SK-N-SH (cell line): ENCODE data around the gene SF3A2. TPM values are rescaled to one million over a fixed set of nuclear protein-coding genes. Genes with fewer than 3 reads are reported as not detected.

Source experiments
- CTCF ChIA-PET: fragments of 300-600, 350-600 bp; formaldehyde crosslinking; extraction: SDS; loops from one replicate; lab custom pipeline; 2021; lab: Yijun Ruan, JAX
- POLR2A ChIA-PET: fragments of 350-600 bp; sonication (Branson Sonifier 250); formaldehyde crosslinking; extraction: SDS; loops from one replicate; lab custom pipeline; 2020; ENCODE audit warnings: antibody characterized with exemption, inconsistent platforms; lab: Yijun Ruan, JAX
- DNase-seq: peaks from one replicate; pipeline ENCODE4 v3.0.0; 2012
- H2AFZ ChIP-seq: fragments of 200-600 bp; sonication (generic); 2 replicates; pipeline ENCODE4 v1.8.1; 2016; ENCODE audit warnings: antibody characterized with exemption, mild to moderate bottlenecking, low read depth
- H3F3A ChIP-seq: fragments of 200-600 bp; sonication (generic); replicated peaks from 2 replicates; pipeline ENCODE3; 2016; ENCODE audit warnings: antibody characterized with exemption, mild to moderate bottlenecking; ENCODE audit not compliant: insufficient read depth
- H3K27ac ChIP-seq, 2 experiments: fragments of 200-500 bp in 1 of 2; fragments of 200-600 bp in 1 of 2; sonication (Bioruptor generic) in 1 of 2; sonication (generic), shearing (Covaris generic) in 1 of 2; 2 replicates each; pipeline versions ENCODE4 v1.5.1 to v1.6.1; 2014 to 2016; ENCODE audit warnings: low read depth in 2 of 2, inconsistent platforms in 1 of 2, low read length in 1 of 2, mild to moderate bottlenecking in 1 of 2, mixed read lengths in 1 of 2
- H3K27me3 ChIP-seq: fragments of 200-600 bp; sonication (generic), shearing (Covaris generic); 2 replicates; pipeline ENCODE4 v1.6.1; 2016; ENCODE audit warnings: mixed run types; ENCODE audit not compliant: insufficient read depth
- H3K36me3 ChIP-seq, 2 experiments: fragments of 200-500 bp in 1 of 2; fragments of 200-600 bp in 1 of 2; sonication (Bioruptor generic) in 1 of 2; sonication (generic) in 1 of 2; replicated peaks in 1 of 2; 2 replicates each; pipeline versions ENCODE3 to v1.5.1; 2014 to 2016; ENCODE audit warnings: low read length in 1 of 2, mild to moderate bottlenecking in 1 of 2; ENCODE audit not compliant: insufficient read depth in 2 of 2, control insufficient read depth in 1 of 2
- H3K4me1 ChIP-seq, 2 experiments: fragments of 200-500 bp in 1 of 2; fragments of 200-600 bp in 1 of 2; sonication (Bioruptor generic) in 1 of 2; sonication (generic), shearing (Covaris generic) in 1 of 2; 2 replicates each; pipeline versions ENCODE4 v1.5.1 to v1.6.1; 2014 to 2016; ENCODE audit warnings: low read depth in 1 of 2, low read length in 1 of 2, mixed run types in 1 of 2; ENCODE audit not compliant: insufficient read depth in 2 of 2, control insufficient read depth in 1 of 2
- H3K4me2 ChIP-seq: fragments of 200-600 bp; sonication (generic), shearing (Covaris generic); 2 replicates; pipeline ENCODE4 v1.6.1; 2017; ENCODE audit warnings: mixed run types
- H3K4me3 ChIP-seq, 2 experiments: fragments of 200-500 bp in 1 of 2; fragments of 200-600 bp in 1 of 2; sonication (Bioruptor generic) in 1 of 2; sonication (generic), shearing (Covaris generic) in 1 of 2; 2 replicates each; pipeline versions ENCODE4 v1.5.1 to v1.8.1; 2014 to 2016; ENCODE audit warnings: low read depth in 2 of 2, inconsistent platforms in 1 of 2, low read length in 1 of 2, mild to moderate bottlenecking in 1 of 2, mixed read lengths in 1 of 2, moderate library complexity in 1 of 2
- H3K79me2 ChIP-seq: fragments of 200-600 bp; sonication (generic); 2 replicates; pipeline ENCODE4 v1.8.1; 2017; ENCODE audit warnings: mild to moderate bottlenecking; ENCODE audit not compliant: insufficient read depth
- H3K9ac ChIP-seq: fragments of 200-600 bp; sonication (generic); 2 replicates; pipeline ENCODE4 v1.6.1; 2017; ENCODE audit warnings: mixed run types
- H3K9me2 ChIP-seq: fragments of 200-600 bp; sonication (generic); 2 replicates; pipeline ENCODE4 v1.6.1; 2017; ENCODE audit warnings: mixed run types
- H3K9me3 ChIP-seq: fragments of 200-600 bp; sonication (generic); 2 replicates; pipeline ENCODE4 v1.6.1; 2017; ENCODE audit warnings: mixed run types, mild to moderate bottlenecking, moderate library complexity
- H4K20me1 ChIP-seq: fragments of 200-600 bp; sonication (generic); 2 replicates; pipeline ENCODE4 v1.6.1; 2017; ENCODE audit warnings: mild to moderate bottlenecking, mixed run types; ENCODE audit not compliant: insufficient read depth
- CHD2 ChIP-seq: fragments of 150-350 bp; IDR thresholded peaks from 2 replicates; pipeline ENCODE4 v1.6.1; 2018; ENCODE audit warnings: low read length; ENCODE audit not compliant: partially characterized antibody
- ELF1 ChIP-seq: IDR thresholded peaks from 2 replicates; pipeline ENCODE4 v1.4.0; 2012
- EP300 ChIP-seq, 2 experiments: IDR thresholded peaks; 2 replicates each; pipeline versions ENCODE4 v1.4.0 to v1.6.1; 2012; ENCODE audit warnings: borderline replicate concordance in 1 of 2, low read depth in 1 of 2, low read length in 1 of 2
- EZH2phosphoT487 ChIP-seq: fragments of 200-600 bp; sonication (generic); IDR thresholded peaks from 2 replicates; pipeline ENCODE4 v1.6.1; 2017; ENCODE audit warnings: low read depth, mixed run types, mild to moderate bottlenecking, antibody characterized with exemption, moderate library complexity, borderline replicate concordance
- FOXM1 ChIP-seq: IDR thresholded peaks from 2 replicates; pipeline ENCODE4 v1.4.0; 2012; ENCODE audit warnings: low read depth, mild to moderate bottlenecking
- GATA2 ChIP-seq: sonication (generic); formaldehyde crosslinking; IDR thresholded peaks from 2 replicates; pipeline ENCODE4 v1.5.0; 2020; ENCODE audit warnings: mild to moderate bottlenecking, missing genetic modification reagents
- IRF3 ChIP-seq: fragments of 150-350 bp; IDR thresholded peaks from 2 replicates; pipeline ENCODE4 v1.6.1; 2016; ENCODE audit warnings: mild to moderate bottlenecking, low read depth, low read length
- JUND ChIP-seq: IDR thresholded peaks from 2 replicates; pipeline ENCODE4 v1.4.0; 2012
- MEF2A ChIP-seq: IDR thresholded peaks from 2 replicates; pipeline ENCODE4 v1.4.0; 2012; ENCODE audit warnings: low read depth, borderline replicate concordance
- MXI1 ChIP-seq: IDR thresholded peaks from 2 replicates; pipeline ENCODE4 v1.6.1; 2012; ENCODE audit warnings: mild to moderate bottlenecking, low read depth, low read length, improper control_type of control experiment
- NFIC ChIP-seq: IDR thresholded peaks from 2 replicates; pipeline ENCODE4 v1.4.0; 2012; ENCODE audit warnings: borderline replicate concordance
- NRF1 ChIP-seq: IDR thresholded peaks from 2 replicates; pipeline ENCODE4 v1.6.1; 2012; ENCODE audit warnings: low read depth, mild to moderate bottlenecking, low read length
- PBX3 ChIP-seq: IDR thresholded peaks from 2 replicates; pipeline ENCODE4; 2012
- RCOR1 ChIP-seq: fragments of 150-350 bp; IDR thresholded peaks from 2 replicates; pipeline ENCODE4 v1.6.1; 2017; ENCODE audit warnings: antibody characterized with exemption, low read length
- REST ChIP-seq: IDR thresholded peaks from 2 replicates; pipeline ENCODE4 v1.6.1; 2012; ENCODE audit warnings: mild to moderate bottlenecking, low read depth, low read length, moderate library complexity
- RFX5 ChIP-seq: IDR thresholded peaks from 2 replicates; pipeline ENCODE4 v1.6.1; 2012; ENCODE audit warnings: mild to moderate bottlenecking, improper control_type of control experiment, low read length
- RXRA ChIP-seq: IDR thresholded peaks from 2 replicates; pipeline ENCODE4 v1.4.0; 2012; ENCODE audit warnings: low read depth, mild to moderate bottlenecking, borderline replicate concordance
- ZBTB33 ChIP-seq: IDR thresholded peaks from 2 replicates; pipeline ENCODE4 v1.4.0; 2012; ENCODE audit warnings: low read depth, borderline replicate concordance
- WGBS: methylation state at CpG from one replicate; pipeline ENCODE4 v1.1.6; 2017; ENCODE audit warnings: low lambda C conversion rate; 5-methylcytosine and 5-hydroxymethylcytosine counted together
- polyA plus RNA-seq, 3 experiments: library from polyadenylated mRNA; depleted of rRNA; stranded (reverse); fragments of >200 nt; gene quantifications; 2 replicates each; pipeline ENCODE4 v1.2.3, GENCODE V29; 2012

The SF3A2 gene
- polyA plus RNA-seq, 1 of the 3 experiments (the other 2 are of a cell fraction) = 55.8 TPM

- TF ChIP-seq REST (no peak), MEF2A (no peak), CHD2 (no peak), MXI1 (no peak), RCOR1 (no peak), GATA2 (CRISPR knock-in tag) (no peak), EZH2phosphoT487 (no peak), ELF1 (no peak), NRF1 (no peak)
These were observed 13.2 kb upstream of the SF3A2 start (continued) for GRCh38 chr19:2223391-2223790.

- Histone ChIP-seq H3K9ac (no peak overlapping the region), H3K27ac (no peak overlapping the region), H3K9me2 (no peaks in the 10 kb centered on the region), H3K4me2 (no peak overlapping the region), H3K79me2 (no peaks in the 10 kb centered on the region), H2AFZ (no peak overlapping the region), H3K4me3 (no peak overlapping the region), H4K20me1 (no peaks in the 10 kb centered on the region), H3K9me3 (no peaks in the 10 kb centered on the region), H3K36me3 (peaks cover 3 to 51% of the 10 kb centered on the region in 2 experiments), H3K27me3 (no peaks in the 10 kb centered on the region), H3K4me1 (peaks cover 0 to 13% of the 10 kb centered on the region in 2 experiments; a peak in 1 of 4 replicates), H3F3A (no peaks in the 10 kb centered on the region)
- POLR2A ChIA-PET = no interaction called here
- no peak for DNase-seq
- 97% methylated on average over 14 of the region's 14 CpGs for WGBS
- CTCF ChIA-PET = no interaction called here
- TF ChIP-seq REST = no peak
- TF ChIP-seq NFIC = no peak
- TF ChIP-seq JUND = no peak
- no peak for TF ChIP-seq GATA2 (CRISPR knock-in tag)
- TF ChIP-seq RXRA = no peak
- no peak for TF ChIP-seq MEF2A
- TF ChIP-seq CHD2 = no peak
- TF ChIP-seq ELF1 = no peak
- TF ChIP-seq IRF3 = no peak
- TF ChIP-seq MXI1 = no peak
- TF ChIP-seq ZBTB33 = no peak
- no peak for TF ChIP-seq RCOR1
- TF ChIP-seq PBX3 = no peak
- TF ChIP-seq RFX5 = no peak
- TF ChIP-seq FOXM1 = no peak
- TF ChIP-seq EP300 (IDR thresholded peaks at IDR 0.05; ENCODE audit: borderline replicate concordance in 1 of 2, low read depth in 1 of 2, low read length in 1 of 2) = no peak
These were observed 12.7 kb upstream of the SF3A2 start for GRCh38 chr19:2223959-2224358.
